Osteocyte (in vitro differentiated cells): ENCODE measurements around the gene RGP1. TPM values are rescaled to one million over a fixed set of nuclear protein-coding genes. Genes with fewer than 3 reads are reported as not detected.

Experiments used
- DNase-seq: peaks from one replicate; pipeline ENCODE4 v3.0.0; 2021; ENCODE audit warnings: mixed read lengths; ENCODE audit not compliant: unreplicated experiment; ENCODE audit errors: extremely low spot score
- H3K27ac Mint-ChIP-seq: one replicate; pipeline ENCODE4 v1.8.0; 2021; ENCODE audit warnings: mild to moderate bottlenecking, mixed read lengths; ENCODE audit not compliant: unreplicated experiment
- H3K27me3 Mint-ChIP-seq: one replicate; pipeline ENCODE4 v1.8.0; 2021; ENCODE audit warnings: mixed read lengths; ENCODE audit not compliant: unreplicated experiment
- H3K36me3 Mint-ChIP-seq: one replicate; pipeline ENCODE4 v1.8.0; 2021; ENCODE audit warnings: mixed read lengths; ENCODE audit not compliant: unreplicated experiment
- H3K4me1 Mint-ChIP-seq: one replicate; pipeline ENCODE4 v1.8.0; 2021; ENCODE audit warnings: mixed read lengths; ENCODE audit not compliant: unreplicated experiment
- H3K4me3 Mint-ChIP-seq: one replicate; pipeline ENCODE4 v1.8.0; 2021; ENCODE audit warnings: mild to moderate bottlenecking, moderate library complexity, mixed read lengths; ENCODE audit not compliant: unreplicated experiment
- H3K9me3 Mint-ChIP-seq: one replicate; pipeline ENCODE4 v1.8.0; 2021; ENCODE audit warnings: mixed read lengths; ENCODE audit not compliant: unreplicated experiment
- total RNA-seq: library from RNA; stranded (reverse); gene quantifications from 2 replicates; pipeline ENCODE4 v1.2.1, GENCODE V29; 2021
- TF ChIP-seq, protein P1 (sequence below): fragments of 200-600 bp; sonication (generic); IDR thresholded peaks from 2 replicates; pipeline ENCODE4 v1.5.0; 2021; ENCODE audit warnings: antibody characterized with exemption, mild to moderate bottlenecking, moderate library complexity

Gene RGP1
- total RNA-seq, 1 donor from 2014 or later = 35.9 TPM

DNA sequence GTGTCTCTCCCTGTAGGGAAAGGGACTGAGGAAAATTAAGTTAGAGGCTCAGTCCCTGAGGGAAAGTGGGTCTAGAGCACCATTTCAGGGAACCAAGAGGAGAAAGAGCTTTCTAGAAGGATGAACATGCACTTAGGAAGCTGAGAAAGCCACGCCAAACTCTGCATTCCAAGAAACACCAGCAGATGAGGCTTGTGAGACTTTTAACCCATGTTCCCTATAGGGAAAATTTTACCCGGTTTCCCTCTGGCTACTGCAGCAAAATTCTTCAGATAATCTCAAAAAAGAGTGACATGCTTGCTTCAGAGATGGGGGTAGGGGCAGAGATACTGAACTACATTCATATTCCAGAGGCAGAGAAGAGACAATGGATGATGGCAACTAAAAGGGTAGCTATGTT lies 25.7 kb upstream of the RGP1 start:
- H3K27ac Mint-ChIP-seq = no peak overlapping the region
- no peak for DNase-seq
- H3K27me3 Mint-ChIP-seq = no peaks in the 10 kb centered on the region
- no peaks in the 10 kb centered on the region for H3K9me3 Mint-ChIP-seq
- H3K4me3 Mint-ChIP-seq = no peak overlapping the region
- H3K4me1 Mint-ChIP-seq = peaks cover 4% of the 10 kb centered on the region
- TF ChIP-seq, protein P1, sequence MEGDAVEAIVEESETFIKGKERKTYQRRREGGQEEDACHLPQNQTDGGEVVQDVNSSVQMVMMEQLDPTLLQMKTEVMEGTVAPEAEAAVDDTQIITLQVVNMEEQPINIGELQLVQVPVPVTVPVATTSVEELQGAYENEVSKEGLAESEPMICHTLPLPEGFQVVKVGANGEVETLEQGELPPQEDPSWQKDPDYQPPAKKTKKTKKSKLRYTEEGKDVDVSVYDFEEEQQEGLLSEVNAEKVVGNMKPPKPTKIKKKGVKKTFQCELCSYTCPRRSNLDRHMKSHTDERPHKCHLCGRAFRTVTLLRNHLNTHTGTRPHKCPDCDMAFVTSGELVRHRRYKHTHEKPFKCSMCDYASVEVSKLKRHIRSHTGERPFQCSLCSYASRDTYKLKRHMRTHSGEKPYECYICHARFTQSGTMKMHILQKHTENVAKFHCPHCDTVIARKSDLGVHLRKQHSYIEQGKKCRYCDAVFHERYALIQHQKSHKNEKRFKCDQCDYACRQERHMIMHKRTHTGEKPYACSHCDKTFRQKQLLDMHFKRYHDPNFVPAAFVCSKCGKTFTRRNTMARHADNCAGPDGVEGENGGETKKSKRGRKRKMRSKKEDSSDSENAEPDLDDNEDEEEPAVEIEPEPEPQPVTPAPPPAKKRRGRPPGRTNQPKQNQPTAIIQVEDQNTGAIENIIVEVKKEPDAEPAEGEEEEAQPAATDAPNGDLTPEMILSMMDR = no peak
- H3K36me3 Mint-ChIP-seq = peaks cover 50% of the 10 kb centered on the region

DNA sequence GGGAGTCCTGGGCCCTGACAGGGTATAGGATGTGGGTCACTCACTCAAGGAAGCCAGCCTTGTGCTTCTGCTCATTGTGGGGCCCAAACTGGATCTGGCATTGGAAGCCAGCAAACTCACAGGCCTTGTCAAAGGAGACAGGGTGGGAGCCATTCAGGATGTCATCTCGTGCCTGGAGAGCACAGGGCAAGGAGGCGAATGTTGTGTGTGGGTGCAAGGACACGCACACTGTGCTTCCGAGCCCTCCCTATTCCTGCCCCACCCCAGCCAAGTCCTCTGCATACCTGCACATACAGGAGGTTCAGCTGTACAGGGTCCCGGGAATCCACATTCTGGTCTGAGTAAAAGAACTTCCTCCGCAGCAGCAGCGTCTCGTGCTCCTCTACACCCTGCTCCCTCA lies 25.2 kb upstream of the RGP1 start:
- H3K36me3 Mint-ChIP-seq = peaks cover 48% of the 10 kb centered on the region
- H3K4me3 Mint-ChIP-seq = no peak overlapping the region
- H3K27ac Mint-ChIP-seq = no peak overlapping the region

DNA sequence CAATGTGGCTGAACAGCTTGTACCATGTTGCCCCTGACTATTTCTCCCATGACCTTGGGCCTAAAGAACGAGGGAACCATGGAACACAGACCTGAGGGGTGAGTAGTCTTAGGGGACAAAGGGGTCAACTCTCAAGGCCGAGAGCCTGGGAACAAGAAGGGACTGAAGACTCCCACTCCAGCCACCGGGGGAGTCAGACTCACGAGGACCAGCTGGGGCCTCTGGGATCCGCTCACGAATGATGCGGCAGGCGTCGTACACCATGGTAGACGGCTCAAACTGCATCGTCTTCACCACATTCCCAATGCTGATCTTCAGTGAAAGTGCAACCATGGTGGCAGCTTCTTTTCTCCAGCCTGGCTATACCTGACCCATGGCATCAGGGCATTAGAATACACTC lies 23.7 kb upstream of the RGP1 start:
- peaks cover 4% of the 10 kb centered on the region for H3K4me1 Mint-ChIP-seq
- H3K36me3 Mint-ChIP-seq = peaks cover 37% of the 10 kb centered on the region
- H3K27me3 Mint-ChIP-seq = no peaks in the 10 kb centered on the region
- DNase-seq = no peak
- H3K9me3 Mint-ChIP-seq = no peaks in the 10 kb centered on the region
- no peak overlapping the region for H3K4me3 Mint-ChIP-seq
- no peak overlapping the region for H3K27ac Mint-ChIP-seq
- TF ChIP-seq, protein P1 = no peak

More for the DNA sequence above, 25.2 kb upstream of the RGP1 start:
- peaks cover 4% of the 10 kb centered on the region for H3K4me1 Mint-ChIP-seq
- TF ChIP-seq, protein P1 = no peak
- no peak for DNase-seq
- H3K27me3 Mint-ChIP-seq = no peaks in the 10 kb centered on the region
- no peaks in the 10 kb centered on the region for H3K9me3 Mint-ChIP-seq

DNA sequence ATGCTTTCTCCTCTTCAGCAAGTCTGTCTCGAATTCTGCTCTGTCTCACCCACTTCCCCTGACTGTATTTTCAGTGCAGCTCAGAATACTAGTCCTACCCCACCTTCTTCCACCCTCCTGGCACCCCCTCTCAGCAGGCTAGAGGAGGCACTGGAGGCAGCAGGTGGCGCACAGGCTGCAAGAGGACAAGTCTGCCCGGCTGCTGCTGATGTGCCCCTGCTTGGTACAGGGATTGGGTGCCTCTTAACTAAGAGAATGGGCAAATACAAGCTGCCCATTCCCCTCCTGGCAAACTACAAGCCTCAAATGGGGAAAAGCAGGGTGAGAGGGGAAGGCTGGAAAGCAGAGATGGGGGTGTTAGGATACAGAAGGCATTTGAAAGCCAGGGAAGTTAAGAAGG lies 22.2 kb upstream of the RGP1 start:
- H3K27ac Mint-ChIP-seq = no peak overlapping the region
- no peaks in the 10 kb centered on the region for H3K27me3 Mint-ChIP-seq
- no peak overlapping the region for H3K4me3 Mint-ChIP-seq

DNA sequence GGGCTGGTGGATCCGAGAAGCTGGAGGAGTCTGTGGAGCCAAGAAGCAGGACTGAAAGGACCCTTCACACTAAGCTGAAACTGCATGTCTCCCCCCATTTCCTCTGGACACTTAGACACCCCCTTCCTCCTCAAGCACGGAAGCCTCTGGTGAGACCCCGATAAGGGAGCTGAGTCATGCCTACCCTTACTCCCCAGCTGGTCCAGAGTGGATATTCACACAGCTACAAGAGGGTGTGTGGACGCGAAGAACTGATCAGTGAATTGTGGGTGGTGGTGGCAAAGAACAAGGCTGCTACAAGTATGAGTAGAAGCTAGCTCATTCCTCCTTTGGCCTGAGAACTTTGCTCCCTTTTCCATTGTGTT lies 21.4 kb upstream of the RGP1 start:
- Mint-ChIP-seq H3K4me3 (no peak overlapping the region), H3K4me1 (peaks cover 12% of the 10 kb centered on the region), H3K9me3 (no peaks in the 10 kb centered on the region), H3K36me3 (peaks cover 24% of the 10 kb centered on the region), H3K27me3 (no peaks in the 10 kb centered on the region), H3K27ac (no peak overlapping the region)
- no peak for DNase-seq
- TF ChIP-seq, protein P1 = no peak

More for the DNA sequence above, 22.2 kb upstream of the RGP1 start:
- peaks cover 30% of the 10 kb centered on the region for H3K36me3 Mint-ChIP-seq
- TF ChIP-seq, protein P1 = no peak
- H3K9me3 Mint-ChIP-seq = no peaks in the 10 kb centered on the region
- DNase-seq = no peak
- peaks cover 12% of the 10 kb centered on the region for H3K4me1 Mint-ChIP-seq
